GM12891 (cell line): ENCODE data around the gene CDK5RAP2.

Source experiments
- PAX5 ChIP-seq: IDR thresholded peaks from 2 replicates; pipeline ENCODE4 v1.6.1; 2011; ENCODE audit warnings: low read length, moderate library complexity, mild to moderate bottlenecking; ENCODE audit not compliant: insufficient read depth, severe bottlenecking
- POLR2A ChIP-seq: IDR thresholded peaks from 2 replicates; pipeline ENCODE4 v1.6.1; 2011; ENCODE audit warnings: low read depth, low read length, control low read depth
- POLR2AphosphoS5 ChIP-seq: IDR thresholded peaks from 2 replicates; pipeline ENCODE4 v1.6.1; 2011; ENCODE audit warnings: low read depth, low read length, control low read depth
- POU2F2 ChIP-seq: IDR thresholded peaks from 2 replicates; pipeline ENCODE4 v1.6.1; 2011; ENCODE audit warnings: low read depth, mild to moderate bottlenecking, control low read depth, low read length, moderate library complexity
- SPI1 ChIP-seq: IDR thresholded peaks from 2 replicates; pipeline ENCODE4 v1.6.1; 2011; ENCODE audit warnings: low read depth, low read length, control low read depth
- TAF1 ChIP-seq: IDR thresholded peaks from 2 replicates; pipeline ENCODE4 v1.6.1; 2011; ENCODE audit warnings: low read depth, low read length, control low read depth

DNA sequence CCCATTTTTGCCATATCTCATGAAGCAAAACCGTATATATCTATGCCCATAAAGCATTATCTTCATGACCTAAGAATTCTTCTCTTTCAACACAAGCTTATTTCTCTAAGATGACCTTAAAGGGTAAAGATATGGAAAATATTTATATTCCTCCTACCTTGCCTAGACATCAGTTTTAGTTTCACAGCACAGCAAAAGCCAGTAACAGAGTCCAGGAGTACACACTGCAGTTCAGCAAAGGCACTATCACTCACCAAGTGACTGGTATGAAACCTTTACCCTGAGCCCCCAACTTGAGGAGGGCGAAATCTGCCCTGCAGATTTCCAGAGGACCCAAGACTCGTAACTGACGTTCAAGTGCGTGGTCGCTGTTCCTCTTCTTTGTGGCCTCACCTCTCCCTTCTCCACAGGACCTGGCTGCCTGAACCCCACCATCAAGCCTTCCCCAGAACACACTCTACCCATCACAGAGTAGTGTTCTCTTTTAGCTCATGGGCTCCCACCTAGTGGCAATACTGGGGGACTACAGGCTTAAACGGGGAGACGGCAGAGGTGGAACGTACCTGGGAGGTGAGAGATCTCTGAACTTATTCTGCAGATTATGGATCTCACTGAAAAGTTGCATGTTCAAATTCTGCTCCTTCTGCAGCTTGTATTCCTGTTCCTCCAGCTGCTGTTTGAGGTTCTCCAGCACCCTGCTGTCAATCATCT is 141.0 kb downstream of the CDK5RAP2 start:
- no peak for TF ChIP-seq POLR2AphosphoS5
- TF ChIP-seq POLR2A = no peak
- no peak for TF ChIP-seq TAF1
- TF ChIP-seq SPI1 = no peak
- TF ChIP-seq POU2F2 = no peak
- no peak for TF ChIP-seq PAX5
